Nephron (organoid): ENCODE data around the gene FANCI.
A peak's percentile ranks its signal among the peaks of the same experiment; 100 is the strongest.

Experiments used
- H3K27ac Mint-ChIP-seq, 3 experiments: 2 replicates each; pipeline ENCODE4 v1.8.0; 2020; ENCODE audit warnings: mixed read lengths in 3 of 3, mild to moderate bottlenecking in 2 of 3, moderate library complexity in 1 of 3
- H3K27me3 Mint-ChIP-seq: 2 replicates; pipeline ENCODE4 v1.8.0; 2021; ENCODE audit warnings: low read depth, mild to moderate bottlenecking, moderate library complexity, mixed read lengths
- H3K36me3 Mint-ChIP-seq: 2 replicates; pipeline ENCODE4 v1.8.0; 2020; ENCODE audit warnings: low read depth, mixed read lengths
- H3K4me1 Mint-ChIP-seq: 2 replicates; pipeline ENCODE4 v1.8.0; 2020; ENCODE audit warnings: mixed read lengths
- H3K4me3 Mint-ChIP-seq, 3 experiments: 2 replicates each; pipeline ENCODE4 v1.8.0; 2020; ENCODE audit warnings: mild to moderate bottlenecking in 3 of 3, mixed read lengths in 3 of 3, moderate library complexity in 2 of 3
- H3K9me3 Mint-ChIP-seq: 2 replicates; pipeline ENCODE4 v1.8.0; 2020; ENCODE audit warnings: mixed read lengths
- TF ChIP-seq, protein P1 (sequence below), 3 experiments: fragments of 200-600 bp; sonication (generic); IDR thresholded peaks; one replicate each; pipeline ENCODE4 v1.5.0; 2021; ENCODE audit warnings: antibody characterized with exemption in 3 of 3; ENCODE audit not compliant: unreplicated experiment in 3 of 3

Gene FANCI

DNA sequence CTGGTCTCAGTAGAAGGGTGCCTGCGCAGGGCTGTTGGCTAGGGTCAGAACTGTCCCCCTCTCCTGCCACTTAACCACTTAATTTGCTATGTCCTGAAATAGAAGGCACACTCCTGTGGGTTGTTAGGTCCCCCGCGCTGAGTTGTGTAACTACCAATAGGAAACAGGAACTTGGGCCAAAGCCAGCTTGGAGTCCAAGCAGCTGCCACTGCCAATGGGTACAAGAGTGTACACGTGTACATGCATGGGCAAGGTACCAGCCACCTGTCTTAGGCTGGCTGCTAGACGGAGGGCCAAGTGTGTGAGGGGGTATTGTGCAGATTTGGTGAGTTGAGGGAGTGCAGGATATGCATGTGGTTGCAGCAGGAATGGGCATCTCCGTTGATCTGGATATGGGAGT lies 120.6 kb downstream of the FANCI start:
- Mint-ChIP-seq H3K4me3 (peak overlapping the region in 1 of 3 experiments; percentile 6), H3K9me3 (peaks cover 3% of the 10 kb centered on the region), H3K4me1 (peaks cover 17% of the 10 kb centered on the region), H3K27ac (no peak overlapping the region), H3K27me3 (peaks cover 97% of the 10 kb centered on the region), H3K36me3 (no peaks in the 10 kb centered on the region)
- TF ChIP-seq, protein P1, sequence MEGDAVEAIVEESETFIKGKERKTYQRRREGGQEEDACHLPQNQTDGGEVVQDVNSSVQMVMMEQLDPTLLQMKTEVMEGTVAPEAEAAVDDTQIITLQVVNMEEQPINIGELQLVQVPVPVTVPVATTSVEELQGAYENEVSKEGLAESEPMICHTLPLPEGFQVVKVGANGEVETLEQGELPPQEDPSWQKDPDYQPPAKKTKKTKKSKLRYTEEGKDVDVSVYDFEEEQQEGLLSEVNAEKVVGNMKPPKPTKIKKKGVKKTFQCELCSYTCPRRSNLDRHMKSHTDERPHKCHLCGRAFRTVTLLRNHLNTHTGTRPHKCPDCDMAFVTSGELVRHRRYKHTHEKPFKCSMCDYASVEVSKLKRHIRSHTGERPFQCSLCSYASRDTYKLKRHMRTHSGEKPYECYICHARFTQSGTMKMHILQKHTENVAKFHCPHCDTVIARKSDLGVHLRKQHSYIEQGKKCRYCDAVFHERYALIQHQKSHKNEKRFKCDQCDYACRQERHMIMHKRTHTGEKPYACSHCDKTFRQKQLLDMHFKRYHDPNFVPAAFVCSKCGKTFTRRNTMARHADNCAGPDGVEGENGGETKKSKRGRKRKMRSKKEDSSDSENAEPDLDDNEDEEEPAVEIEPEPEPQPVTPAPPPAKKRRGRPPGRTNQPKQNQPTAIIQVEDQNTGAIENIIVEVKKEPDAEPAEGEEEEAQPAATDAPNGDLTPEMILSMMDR (IDR thresholded peaks at IDR 0.05; ENCODE audit: unreplicated experiment in 3 of 3): no peak

DNA sequence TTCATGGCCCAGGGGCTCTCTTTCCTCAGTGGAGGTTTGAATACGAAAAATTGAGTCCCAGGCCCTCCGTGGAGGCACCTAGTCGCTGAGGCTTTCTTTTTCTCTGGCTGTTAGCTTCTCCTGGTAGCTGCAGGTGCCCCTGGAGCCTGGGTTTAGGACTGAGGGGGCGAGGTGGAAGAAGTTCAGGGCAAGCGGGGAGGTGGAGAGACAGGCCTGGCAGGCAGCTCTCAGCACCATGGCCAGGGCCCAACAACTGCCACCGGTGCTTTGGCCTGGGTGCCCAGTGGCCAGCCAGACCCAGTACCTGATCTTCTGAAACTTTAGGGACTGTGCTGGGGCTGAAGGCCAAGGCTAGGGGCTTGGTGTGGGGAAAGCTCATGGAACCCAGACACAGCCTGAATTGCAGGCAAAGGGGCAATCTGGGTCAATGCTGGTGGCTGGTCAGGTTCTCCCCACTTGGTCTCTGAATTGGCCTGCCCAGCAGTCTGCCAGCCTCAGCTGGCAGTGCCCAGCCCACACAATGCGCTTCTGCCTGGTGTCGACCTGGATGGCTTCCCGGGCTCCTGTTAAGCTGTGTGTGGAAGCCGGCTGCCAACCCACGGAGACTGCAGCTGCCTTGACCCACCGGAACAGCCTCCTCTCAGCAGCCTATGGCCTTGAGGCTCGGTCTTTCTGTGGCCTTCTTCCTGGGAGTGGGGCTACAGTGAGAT lies 121.1 kb downstream of the FANCI start:
- Mint-ChIP-seq H3K27ac (no peak overlapping the region), H3K27me3 (peaks cover 97% of the 10 kb centered on the region), H3K4me1 (peaks cover 21% of the 10 kb centered on the region), H3K9me3 (peaks cover 3% of the 10 kb centered on the region), H3K36me3 (no peaks in the 10 kb centered on the region), H3K4me3 (peak overlapping the region in 1 of 3 experiments; percentile 17)
- TF ChIP-seq, protein P1 (IDR thresholded peaks at IDR 0.05; ENCODE audit: unreplicated experiment in 3 of 3): no peak

DNA sequence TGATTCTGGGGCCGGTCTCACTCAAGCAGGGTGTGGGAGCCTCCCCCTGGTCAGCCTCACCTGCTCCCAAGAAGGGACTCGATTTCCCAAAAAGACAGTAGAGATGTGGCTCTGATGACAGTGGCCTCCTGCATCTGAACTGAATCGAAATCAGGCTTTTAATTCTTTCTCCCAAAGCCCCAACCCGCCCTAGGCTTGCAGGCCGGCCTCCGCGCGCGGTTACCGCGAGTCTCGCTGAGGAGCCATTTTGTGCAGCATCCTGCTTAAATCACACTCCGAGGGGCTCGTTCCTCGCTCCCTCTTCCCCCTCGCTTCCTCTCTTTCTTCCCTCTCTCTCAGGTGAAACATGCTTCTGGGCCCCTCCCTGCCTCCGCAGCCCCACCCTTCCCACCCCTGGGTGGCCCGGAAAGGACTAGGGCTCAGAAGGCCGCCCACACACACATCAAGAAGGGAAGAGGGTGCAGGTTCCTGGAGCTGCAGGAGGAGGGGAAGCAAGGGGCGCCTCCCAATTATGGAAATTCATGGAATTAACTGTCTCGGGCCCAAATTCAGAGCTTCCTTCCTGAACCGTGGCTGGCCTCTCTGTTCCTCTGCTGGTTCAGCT lies 121.8 kb downstream of the FANCI start:
- Mint-ChIP-seq H3K9me3 (peaks cover 3% of the 10 kb centered on the region), H3K27ac (no peak overlapping the region), H3K4me3 (no peak overlapping the region), H3K27me3 (peaks cover 97% of the 10 kb centered on the region), H3K36me3 (no peaks in the 10 kb centered on the region), H3K4me1 (peaks cover 21% of the 10 kb centered on the region)
- TF ChIP-seq, protein P1 (IDR thresholded peaks at IDR 0.05; ENCODE audit: unreplicated experiment in 3 of 3): no peak
